ENCODE data around the gene RGMA. TPM values are rescaled to one million over a fixed set of nuclear protein-coding genes. Genes with fewer than 3 reads are reported as not detected.

Gene RGMA
- total and polyA plus RNA-seq, 2 of the 8 experiments (the other 6 are each of a cell fraction or from before 2014, with no cell fraction given): 19.9 to 39.8 TPM

- Histone ChIP-seq H3K4me1 (replicated peaks in 1 of 4; ENCODE audit: control insufficient read depth in 3 of 4, insufficient read depth in 4 of 4, low read length in 3 of 4) (peaks cover 0 to 3% (median 0%) of the 10 kb centered on the region in 4 experiments; a peak in 3 of 7 replicates), H3K4me3 (ENCODE audit: extremely low read depth in 1 of 4, insufficient read depth in 2 of 4, low read depth in 3 of 4, low read length in 4 of 4) (no peak overlapping the region), H3K14ac (ENCODE audit: insufficient read length) (no peak overlapping the region), H3K79me2 (ENCODE audit: control insufficient read depth in 1 of 2, insufficient read depth in 2 of 2, low read length in 2 of 2) (no peaks in the 10 kb centered on the region), H3K9me3 (ENCODE audit: insufficient read depth in 2 of 2, low read depth in 1 of 2, low read length in 1 of 2) (no peaks in the 10 kb centered on the region), H3K36me3 (ENCODE audit: control insufficient read depth in 2 of 4, insufficient read depth in 4 of 4, low read length in 3 of 4) (peaks cover 0 to 12% (median 8%) of the 10 kb centered on the region in 4 experiments; a peak in 7 of 8 replicates), H3K18ac (ENCODE audit: extremely low read depth, low read length) (no peak overlapping the region), H3K27me3 (replicated peaks in 1 of 4; ENCODE audit: control insufficient read depth in 3 of 4, extremely low read depth in 1 of 4, insufficient read depth in 3 of 4, low read length in 3 of 4) (no peaks in the 10 kb centered on the region), H2AK5ac (ENCODE audit: low read depth, low read length) (no peak overlapping the region), H2BK5ac (ENCODE audit: low read depth, low read length) (no peak overlapping the region; the same call in 1 of the 2 replicates), H3K4me2 (ENCODE audit: insufficient read depth in 1 of 2, low read depth in 2 of 2, low read length in 2 of 2) (no peak overlapping the region), H4K8ac (ENCODE audit: extremely low read depth, insufficient read depth, low read length) (peak overlapping the region; percentile 36), H3K56ac (replicated peaks; ENCODE audit: insufficient read length, low read depth, low read length) (no peak overlapping the region), H2BK20ac (ENCODE audit: low read length) (no peak overlapping the region), H3K9ac (replicated peaks in 1 of 4; ENCODE audit: extremely low read depth in 1 of 4, low read depth in 3 of 4, low read length in 3 of 4) (no peak overlapping the region), H4K20me1 (replicated peaks in 1 of 2; ENCODE audit: control insufficient read depth in 1 of 2, insufficient read depth in 2 of 2, low read length in 2 of 2) (peaks cover 5 to 8% of the 10 kb centered on the region in 2 experiments), H3K79me1 (ENCODE audit: low read depth, low read length) (no peaks in the 10 kb centered on the region), H2BK15ac (ENCODE audit: low read length) (peak overlapping the region; percentile 97), H2AFZ (ENCODE audit: low read length) (no peak overlapping the region; the same call in 1 of the 2 replicates), H3K27ac (ENCODE audit: low read depth, low read length) (no peak overlapping the region), H4K5ac (ENCODE audit: insufficient read length, low read depth, low read length) (no peak overlapping the region), H3K23ac (ENCODE audit: insufficient read length) (no peak overlapping the region), H2BK120ac (replicated peaks; ENCODE audit: low read depth, low read length) (no peak overlapping the region), H3K4ac (replicated peaks; ENCODE audit: insufficient read length, low read depth, low read length) (no peak overlapping the region), H3K23me2 (ENCODE audit: low read depth, low read length) (no peaks in the 10 kb centered on the region), H2BK12ac (ENCODE audit: low read depth, low read length) (0 out of 2 replicates have a peak overlapping the region, but pooled peaks have one; percentile 60), H4K91ac (replicated peaks; ENCODE audit: insufficient read length, low read length) (no peak overlapping the region)
- FAIRE-seq (no peak), DNase-seq (ENCODE audit: low read depth in 1 of 2, low spot score in 2 of 2) (no peak)
- WGBS, 2 experiments (ENCODE audit: extremely low coverage in 1 of 2, insufficient coverage in 1 of 2, insufficient read length in 1 of 2, insufficient replicate concordance in 2 of 2, low coverage in 1 of 2, low lambda C conversion rate in 2 of 2, missing lambda C conversion rate in 1 of 2): 85% methylated on average over 9 of the region's 9 CpGs; no CpG with 5 or more reads in 1 of the 2 experiments
- ChIA-PET POLR2A (ENCODE audit: partially characterized antibody) (interaction anchor here (0.7 kb wide), 1 partner anchor 41 kb away, joined by 3 read pairs; no protein-coding TSS in a partner anchor), CTCF (ENCODE audit: partially characterized antibody) (interaction anchor here (0.8 to 8.6 kb wide), 23 partner anchors 8 to 1102 kb away, joined by 3 to 119 read pairs (median 4); partner anchors contain the start of gene RGMA)
- TF ChIP-seq TAF1 (IDR thresholded peaks at IDR 0.05; ENCODE audit: low read depth, low read length) (no peak), CBX8 (IDR thresholded peaks at IDR 0.05; ENCODE audit: borderline replicate concordance, low read depth, low read length) (no peak), SP1 (IDR thresholded peaks at IDR 0.05; ENCODE audit: low read depth, low read length) (no peak), GABPA (IDR thresholded peaks at IDR 0.05; ENCODE audit: borderline replicate concordance, insufficient read depth, low read length) (no peak), NRF1 (IDR thresholded peaks at IDR 0.05; ENCODE audit: low read depth, low read length) (no peak), ATF3 (IDR thresholded peaks at IDR 0.05; ENCODE audit: insufficient read depth, low read depth, low read length) (no peak), RFX5 (IDR thresholded peaks at IDR 0.05; ENCODE audit: borderline replicate concordance, low read depth, low read length) (no peak)
Observed at GRCh38 chr15:93031103-93031464, 57.9 kb downstream of the RGMA start.

Data from H1 (cell line).